Lung (tissue), 12 donors: ENCODE measurements around the gene CCL15. TPM values are rescaled to one million over a fixed set of nuclear protein-coding genes. Genes with fewer than 3 reads are reported as not detected.
"Not testable (repeated sequence)": the region's sequence is repeated elsewhere in the genome, so short reads cannot be mapped to it uniquely, and the experiment has no call there.

Source experiments
- ATAC-seq: fragments of 200-7000 bp; cut with Tn5 transposase; one replicate; pipeline ENCODE4 v1.9.1; 2020; ENCODE audit warnings: moderate number of reproducible peaks; ENCODE audit not compliant: insufficient read depth, low FRiP score
- DNase-seq, 3 donors: peaks; one replicate each; pipeline ENCODE4 v3.0.0-alpha.2; 2013 to 2017
- H3K27ac ChIP-seq, 2 donors: one replicate each; pipeline ENCODE4 v1.5.1; 2013; ENCODE audit warnings: mild to moderate bottlenecking in 2 of 2, moderate library complexity in 2 of 2, control low read depth in 1 of 2, inconsistent platforms in 1 of 2, low read depth in 1 of 2, low read length in 1 of 2
- H3K27me3 ChIP-seq, 3 donors: one replicate each; pipeline ENCODE4 v1.5.1; 2013; ENCODE audit warnings: low read length in 2 of 3; ENCODE audit not compliant: control insufficient read depth in 3 of 3, insufficient read depth in 3 of 3
- H3K36me3 ChIP-seq, 4 donors: one replicate each; pipeline ENCODE4 v1.5.1; 2013; ENCODE audit warnings: low read length in 4 of 4, mild to moderate bottlenecking in 1 of 4, moderate library complexity in 1 of 4; ENCODE audit not compliant: control insufficient read depth in 4 of 4, insufficient read depth in 4 of 4
- H3K4me1 ChIP-seq, 5 donors: one replicate each; pipeline ENCODE4 v1.5.1; 2013; ENCODE audit warnings: low read length in 5 of 5, mild to moderate bottlenecking in 2 of 5, moderate library complexity in 1 of 5; ENCODE audit not compliant: control insufficient read depth in 5 of 5, insufficient read depth in 5 of 5
- H3K4me3 ChIP-seq: one replicate; pipeline ENCODE4 v1.5.1; 2013; ENCODE audit warnings: mild to moderate bottlenecking, control low read depth, moderate library complexity
- H3K9ac ChIP-seq, 2 donors: one replicate each; pipeline ENCODE4 v1.5.1; 2013; ENCODE audit warnings: low read length in 2 of 2, control low read depth in 1 of 2; ENCODE audit not compliant: insufficient read depth in 1 of 2
- H3K9me3 ChIP-seq, 4 donors: one replicate each; pipeline ENCODE4 v1.5.1; 2013; ENCODE audit warnings: low read length in 3 of 4, mild to moderate bottlenecking in 1 of 4, moderate library complexity in 1 of 4; ENCODE audit not compliant: control insufficient read depth in 4 of 4, insufficient read depth in 3 of 4
- CTCF ChIP-seq: IDR thresholded peaks from 2 replicates; pipeline ENCODE4 v1.5.1; 2012; ENCODE audit warnings: mild to moderate bottlenecking; ENCODE audit errors: control extremely low read depth, extremely low read depth
- WGBS, 2 donors: extraction: QIAGEN DNeasy Blood & Tissue Kit; methylation state at CpG; one replicate each; pipeline ENCODE4 v1.1.7; 2013; 5-methylcytosine and 5-hydroxymethylcytosine counted together
- polyA plus RNA-seq, 2 donors: library from polyadenylated mRNA; stranded (reverse); fragments of 200-250 nt; gene quantifications; one replicate each; pipeline ENCODE4 v1.2.1, GENCODE V29; 2013
- total RNA-seq, 2 donors: library from RNA; depleted of rRNA in 1 of 2; stranded (reverse); fragments of >200 nt in 1 of 2; gene quantifications; one replicate each; pipeline ENCODE4 v1.2.1, GENCODE V29; 2014 to 2021
- donor health status: control.
- donor health status: control.
- donor health status: Bipolar disorder and iron deficiency.
- donor health status: healthy.
- donor health status: DM: yes; HTN: yes; CAD: no.

CCL15 gene
- total and polyA plus RNA-seq, 4 donors: 0.84 to 1.4 (median 1.2) TPM

GRCh38 chr17:36016555-36016954 is 15.2 kb upstream of the CCL15 start:
- TF ChIP-seq CTCF: no peak
- Histone ChIP-seq H3K36me3 (no peaks in the 10 kb centered on the region), H3K4me1 (peaks cover 0 to 6% (median 0%) of the 10 kb centered on the region in 5 donors), H3K4me3 (no peak overlapping the region), H3K9me3 (peaks cover 0 to 11% (median 2%) of the 10 kb centered on the region in 4 donors), H3K27ac (no peak overlapping the region), H3K9ac (no peak overlapping the region), H3K27me3 (no peaks in the 10 kb centered on the region)
- no peak for ATAC-seq
- WGBS, 2 donors: 94% methylated on average over 2 of the region's 2 CpGs
- no peak for DNase-seq

GRCh38 chr17:36015895-36016294 is 14.5 kb upstream of the CCL15 start:
- ATAC-seq, H3K9ac ChIP-seq, DNase-seq, H3K4me1 ChIP-seq, H3K36me3 ChIP-seq, H3K27me3 ChIP-seq, H3K4me3 ChIP-seq, H3K27ac ChIP-seq: not testable (repeated sequence)
- 97 to 98% methylated on average over 4 of the region's 4 CpGs for WGBS, 2 donors
- H3K9me3 ChIP-seq: peaks cover 0 to 11% (median 2%) of the 10 kb centered on the region in 4 donors

- ATAC-seq (no peak), DNase-seq (no peak)
- 78 to 88% methylated on average over 5 of the region's 5 CpGs for WGBS, 2 donors
- TF ChIP-seq CTCF: no peak
- Histone ChIP-seq H3K36me3 (no peaks in the 10 kb centered on the region), H3K9me3 (peaks cover 0 to 11% (median 2%) of the 10 kb centered on the region in 4 donors), H3K27me3 (no peaks in the 10 kb centered on the region), H3K4me3 (no peak overlapping the region), H3K27ac (no peak overlapping the region), H3K9ac (no peak overlapping the region), H3K4me1 (peaks cover 0 to 6% (median 0%) of the 10 kb centered on the region in 5 donors)
Observed at GRCh38 chr17:36014946-36015345, 13.6 kb upstream of the CCL15 start.

GRCh38 chr17:36011201-36011600 is 9.8 kb upstream of the CCL15 start:
- no peaks in the 10 kb centered on the region for H3K4me1 ChIP-seq
- no peak overlapping the region for H3K4me3 ChIP-seq
- no peaks in the 10 kb centered on the region for H3K36me3 ChIP-seq
- DNase-seq (no peak), ATAC-seq (no peak)
- H3K27ac ChIP-seq: no peak overlapping the region
- TF ChIP-seq CTCF: no peak
- 71 to 81% methylated on average over 2 of the region's 2 CpGs for WGBS, 2 donors
- H3K9me3 ChIP-seq: peaks cover 0 to 14% (median 4%) of the 10 kb centered on the region in 4 donors
- no peaks in the 10 kb centered on the region for H3K27me3 ChIP-seq
- H3K9ac ChIP-seq: no peak overlapping the region
